HepG2 (cell line): ENCODE measurements around the gene ZNF865. TPM values are rescaled to one million over a fixed set of nuclear protein-coding genes. Genes with fewer than 3 reads are reported as not detected.

Experiments used
- ELF3 ChIP-seq: IDR thresholded peaks from 2 replicates; pipeline ENCODE4 v1.6.1; 2016; ENCODE audit warnings: missing genetic modification reagents, missing compliant biosample characterization
- ERF ChIP-seq: IDR thresholded peaks from 2 replicates; pipeline ENCODE4 v1.6.1; 2018; ENCODE audit warnings: missing biosample characterization, missing genetic modification reagents
- FLYWCH1 ChIP-seq: sonication (generic); formaldehyde crosslinking; IDR thresholded peaks from 2 replicates; pipeline ENCODE4 v1.8.1; 2023; ENCODE audit warnings: mild to moderate bottlenecking, missing genetic modification reagents
- FOXO4 ChIP-seq: sonication (generic); formaldehyde crosslinking; conservative IDR thresholded peaks from 2 replicates; pipeline ENCODE4 v1.8.1; 2023; ENCODE audit warnings: missing genetic modification reagents
- KLF6 ChIP-seq: IDR thresholded peaks from 2 replicates; pipeline ENCODE4 v1.8.0; 2016; ENCODE audit warnings: missing biosample characterization, missing genetic modification reagents
- MAX ChIP-seq: IDR thresholded peaks from 2 replicates; pipeline ENCODE4 v1.6.1; 2012; ENCODE audit warnings: inconsistent platforms
- TP53 ChIP-seq: sonication (generic); formaldehyde crosslinking; conservative IDR thresholded peaks from 2 replicates; pipeline ENCODE4 v1.4.0; 2020; ENCODE audit warnings: missing genetic modification reagents
- XRCC5 ChIP-seq: fragments of 200-400 bp; formaldehyde crosslinking; optimal IDR thresholded peaks from 2 replicates; pipeline ENCODE3; 2017; ENCODE audit warnings: mild to moderate bottlenecking, low read length
- ZBED4 ChIP-seq: sonication (generic); formaldehyde crosslinking; IDR thresholded peaks from 2 replicates; pipeline ENCODE4 v1.4.0; 2020; ENCODE audit warnings: missing genetic modification reagents, borderline replicate concordance
- ZNF230 ChIP-seq: sonication (generic); formaldehyde crosslinking; IDR thresholded peaks from 2 replicates; pipeline ENCODE4 v1.4.0; 2020; ENCODE audit warnings: mild to moderate bottlenecking, missing genetic modification reagents
- ZNF572 ChIP-seq: sonication (generic); formaldehyde crosslinking; IDR thresholded peaks from 2 replicates; pipeline ENCODE4 v1.5.1; 2020; ENCODE audit warnings: mild to moderate bottlenecking, missing genetic modification reagents
- ZNF687 ChIP-seq: sonication (generic); formaldehyde crosslinking; IDR thresholded peaks from 2 replicates; pipeline ENCODE4 v1.5.1; 2020; ENCODE audit warnings: mild to moderate bottlenecking, missing genetic modification reagents, moderate library complexity
- ZNF780A ChIP-seq: sonication (generic); formaldehyde crosslinking; IDR thresholded peaks from 2 replicates; pipeline ENCODE4 v1.8.0; 2022; ENCODE audit warnings: mild to moderate bottlenecking, missing genetic modification reagents, moderate library complexity
- ZSCAN5A ChIP-seq: sonication (generic); formaldehyde crosslinking; IDR thresholded peaks from 2 replicates; pipeline ENCODE4 v1.8.0; 2022; ENCODE audit warnings: mild to moderate bottlenecking, missing genetic modification reagents, borderline replicate concordance
- polyA plus RNA-seq, 8 experiments: library from polyadenylated mRNA; depleted of rRNA in 3 of 8; stranded (reverse) in 7 of 8; unstranded in 1 of 8; fragments of >200 nt; fragmentation: Illumina TruSeq in 4 of 8; extraction: Trizol in 4 of 8; gene quantifications; 2 replicates each; pipeline versions ENCODE4 v1.2.1 to v1.2.3, GENCODE V29; 2011 to 2016; ENCODE audit warnings: low read depth in 4 of 8, missing spikeins in 1 of 8, mixed read lengths in 1 of 8; ENCODE audit not compliant: insufficient read depth in 1 of 8
- total RNA-seq, 5 experiments: library from RNA; depleted of rRNA; stranded (reverse); fragments of >200 nt; fragmentation: Illumina TruSeq; extraction: Trizol; gene quantifications; 2 replicates each; pipeline ENCODE4 v1.2.3, GENCODE V29; 2016; ENCODE audit warnings: low read depth in 1 of 5

The ZNF865 gene
- total and polyA plus RNA-seq, 2 of the 13 experiments (the other 11 are each of a cell fraction or from before 2014, with no cell fraction given): 0.93 to 1.0 TPM

- TF ChIP-seq XRCC5: peak; percentile 21
- no peak for TF ChIP-seq ZNF230 (CRISPR knock-in tag)
- no peak for TF ChIP-seq ZSCAN5A (CRISPR knock-in tag)
- TF ChIP-seq ZNF687 (CRISPR knock-in tag): peak; percentile 40; the same call in 1 of the 2 replicates
- no peak for TF ChIP-seq FOXO4
- no peak for TF ChIP-seq ERF (CRISPR knock-in tag)
- TF ChIP-seq MAX: no peak
- TF ChIP-seq KLF6 (CRISPR knock-in tag): no peak
- TF ChIP-seq TP53: no peak
- no peak for TF ChIP-seq ELF3 (CRISPR knock-in tag)
- no peak for TF ChIP-seq FLYWCH1 (CRISPR knock-in tag)
- TF ChIP-seq ZNF572: no peak
- no peak for TF ChIP-seq ZBED4 (CRISPR knock-in tag)
- TF ChIP-seq ZNF780A (CRISPR knock-in tag): no peak
Measured at GRCh38 chr19:55656988-55657747, 51.7 kb downstream of the ZNF865 start (continued).
